GM13976 (cell line): ENCODE measurements around the gene SLC43A1.
A peak's percentile ranks its signal among the peaks of the same experiment; 100 is the strongest.

Source experiments
- DNase-seq: peaks from one replicate; pipeline ENCODE4 v3.0.0; 2012; ENCODE audit warnings: low spot score
- CTCF ChIP-seq: IDR thresholded peaks from 2 replicates; pipeline ENCODE4 v1.5.1; 2012; ENCODE audit warnings: borderline replicate concordance, mild to moderate bottlenecking; ENCODE audit not compliant: insufficient read depth; ENCODE audit errors: extremely low read depth, missing control alignments, control extremely low read depth
- in situ Hi-C: fragments of 300-500 bp; cut with MboI; formaldehyde crosslinking; loops from one replicate; pipeline ENCODE4 v1.12.0; 2022; ENCODE audit warnings: low sequenced_read_pairs, mixed read lengths, inconsistent platforms; ENCODE audit not compliant: unreplicated experiment

Gene SLC43A1

DNA sequence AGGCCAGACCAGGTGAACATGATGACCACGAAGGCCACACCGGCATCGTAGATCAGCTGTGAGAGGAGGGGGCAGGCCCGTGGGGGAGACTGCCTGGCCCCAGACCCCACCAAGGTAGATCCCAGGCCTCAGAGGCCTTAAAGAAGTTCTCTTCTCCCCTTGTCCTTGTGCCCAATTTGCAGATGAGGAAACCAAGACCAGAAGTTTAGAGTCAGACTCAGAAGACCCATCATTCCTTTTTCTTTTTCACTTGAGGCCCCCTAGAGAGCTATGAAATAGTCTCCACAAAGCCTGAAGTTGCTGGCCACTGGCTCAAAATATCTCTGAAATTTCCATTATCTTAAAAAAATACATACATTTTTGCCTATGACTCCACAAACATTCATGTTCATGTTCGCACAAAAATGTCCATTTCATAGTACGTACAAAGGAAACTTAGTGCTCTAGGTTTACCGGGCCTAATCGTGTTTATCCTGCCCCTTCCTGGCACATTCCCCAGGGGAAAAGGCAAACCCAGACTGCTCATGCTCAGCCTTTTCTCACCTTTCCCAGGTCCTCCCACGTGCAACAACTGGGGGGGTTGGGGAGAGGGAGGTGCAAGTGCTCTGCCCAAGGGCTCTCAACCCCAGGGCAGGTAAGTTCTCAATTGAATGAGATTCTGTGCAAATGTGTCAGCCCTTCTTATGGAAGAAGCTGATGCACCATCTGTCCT, 19.2 kb downstream of the SLC43A1 start:
- TF ChIP-seq CTCF = no peak
- in situ Hi-C loops = loop anchor here (10.0 kb wide), 1 partner anchor 149 kb away; the partner anchor contains the start of gene YPEL4
- no peak for DNase-seq

- peak; percentile 94 for TF ChIP-seq CTCF
- peak; percentile 81 for DNase-seq
- in situ Hi-C loops = loop anchor here (10.0 kb wide), 1 partner anchor 151 kb away; the partner anchor contains the start of gene YPEL4
Observed at GRCh38 chr11:57493507-57494503, 21.7 kb downstream of the SLC43A1 start.

DNA sequence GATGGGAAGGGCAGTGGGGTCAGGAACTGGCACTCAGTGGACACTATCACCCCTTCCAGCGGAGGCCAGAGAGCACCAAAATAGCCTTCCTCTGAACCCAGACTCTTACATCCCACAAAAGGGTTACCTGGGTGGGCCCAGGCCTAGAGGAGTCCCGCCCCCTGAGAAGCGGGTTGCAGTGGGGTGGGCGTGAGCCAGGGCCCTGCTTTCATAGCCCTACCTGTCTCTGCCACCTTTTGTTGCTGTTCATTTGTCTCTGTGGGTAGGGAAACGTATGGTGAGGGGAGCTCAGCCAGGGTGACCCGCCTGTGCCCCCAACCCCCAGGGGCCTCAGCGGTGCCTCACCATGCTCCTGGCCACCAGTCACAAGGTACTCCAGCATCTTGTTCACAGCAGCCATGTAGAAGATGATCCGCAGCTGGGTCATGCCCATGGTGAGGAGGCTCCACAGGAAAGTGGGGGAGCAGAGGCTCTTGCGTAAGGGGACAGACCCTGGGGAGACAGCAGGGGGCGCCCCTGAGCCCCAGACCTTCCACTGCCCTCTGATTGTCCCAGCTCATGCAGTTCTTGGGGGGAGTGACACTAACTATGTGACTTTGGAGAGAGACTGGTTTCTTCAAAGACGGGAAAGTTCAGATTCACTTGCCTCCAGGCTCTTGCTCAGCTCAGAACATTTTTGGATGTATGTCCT, 24.0 kb downstream of the SLC43A1 start:
- peak; percentile 74 for DNase-seq
- peak; percentile 64 for TF ChIP-seq CTCF
- in situ Hi-C loops = loop anchor here (10.0 kb wide), 1 partner anchor 153 kb away; the partner anchor contains the start of gene YPEL4

GRCh38 chr11:57490456-57491248, 24.9 kb downstream of the SLC43A1 start:
- in situ Hi-C loops = loop anchor here (10.0 kb wide), 1 partner anchor 154 kb away; the partner anchor contains the start of gene YPEL4
- no peak for DNase-seq
- no peak for TF ChIP-seq CTCF

DNA sequence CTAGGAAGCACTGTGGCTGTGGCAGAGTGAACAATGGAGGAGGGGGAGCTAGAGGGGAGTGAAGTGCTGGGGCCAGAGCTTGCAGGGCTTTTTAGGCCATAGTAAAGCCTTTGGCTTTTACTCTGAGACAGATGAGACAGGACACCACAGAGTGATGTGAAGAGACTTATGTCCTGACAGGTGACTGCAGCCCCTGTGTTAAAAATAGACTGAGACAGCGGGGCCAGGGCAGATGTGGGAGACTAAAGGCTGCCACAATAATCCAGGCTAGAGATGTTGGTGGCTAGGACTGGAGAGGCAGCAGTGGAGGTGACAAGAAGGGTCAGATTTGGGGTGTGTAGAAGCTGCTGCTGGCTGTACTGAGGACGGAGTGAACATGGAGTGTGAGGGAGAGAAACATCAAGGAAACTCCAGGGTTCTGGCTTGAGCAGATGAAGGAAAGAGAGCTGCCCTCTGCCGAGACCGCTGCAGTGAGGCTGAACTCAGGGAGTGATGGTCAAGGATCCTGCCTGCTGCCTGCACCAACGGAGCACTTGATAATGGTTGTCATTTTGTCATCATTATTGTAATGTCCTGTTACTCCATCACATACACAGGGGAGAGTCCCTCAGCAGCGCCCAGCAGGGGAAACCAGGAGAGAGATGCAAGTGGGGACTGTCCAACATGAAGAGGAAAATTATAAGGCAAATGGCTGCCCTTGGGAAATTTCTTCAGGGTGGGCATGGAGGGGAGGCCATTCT, 27.4 kb downstream of the SLC43A1 start:
- no peak for DNase-seq
- in situ Hi-C loops = no loop called here
- TF ChIP-seq CTCF = no peak
